Prostate gland (tissue), 2 donors: ENCODE measurements around the gene KIF1B.

Source experiments
- CTCF ChIP-seq, 4 experiments: fragments of 200-600 bp in 2 of 4; fragments of 450-650 bp in 2 of 4; sonication (generic) in 2 of 4; IDR thresholded peaks; 1 replicate in 3 of 4; 2 replicates in 1 of 4; pipeline ENCODE4 v1.5.1; 2016 to 2019; ENCODE audit warnings: antibody characterized with exemption in 4 of 4, mild to moderate bottlenecking in 2 of 4, moderate library complexity in 2 of 4
- POLR2A ChIP-seq: fragments of 450-650 bp; IDR thresholded peaks from one replicate; pipeline ENCODE4 v1.6.1; 2016; ENCODE audit warnings: antibody characterized with exemption, mild to moderate bottlenecking
- POLR2AphosphoS5 ChIP-seq: sonication (generic); formaldehyde crosslinking; IDR thresholded peaks from one replicate; pipeline ENCODE4 v1.6.1; 2017; ENCODE audit warnings: antibody characterized with exemption

DNA sequence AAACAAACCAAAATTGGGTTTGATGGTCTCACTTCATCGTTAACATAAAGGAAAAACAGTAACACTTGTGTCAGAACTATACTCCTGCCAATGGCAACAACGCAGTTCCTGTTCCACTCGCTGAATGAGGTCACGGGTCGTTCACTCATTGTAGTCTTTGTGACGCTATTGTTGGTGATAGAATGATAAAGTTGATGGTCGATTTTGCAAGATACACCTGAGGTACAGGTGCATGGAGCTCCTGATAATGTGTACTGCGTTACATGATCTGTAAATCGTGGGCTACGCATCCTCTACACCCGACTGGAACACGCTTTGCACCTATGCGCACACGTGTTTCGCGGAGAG lies 219.5 kb downstream of the KIF1B start:
- no peak for TF ChIP-seq CTCF (IDR thresholded peaks at IDR 0.05)
- no peak for TF ChIP-seq POLR2AphosphoS5
- no peak for TF ChIP-seq POLR2A
